Mesothelial cell of epicardium (in vitro differentiated cells): ENCODE data around the gene NCAPD2. TPM values are rescaled to one million over a fixed set of nuclear protein-coding genes. Genes with fewer than 3 reads are reported as not detected.

ENCODE experiments used
- DNase-seq, 2 experiments: peaks; one replicate each; pipeline ENCODE4 v3.0.0; 2021; ENCODE audit warnings: low spot score in 2 of 2; ENCODE audit not compliant: unreplicated experiment in 2 of 2
- H3K27ac Mint-ChIP-seq: 2 replicates; pipeline ENCODE4 v1.8.0; 2021; ENCODE audit warnings: mixed read lengths
- H3K27me3 Mint-ChIP-seq: 2 replicates; pipeline ENCODE4 v1.8.0; 2021; ENCODE audit warnings: low read depth, mixed read lengths
- H3K36me3 Mint-ChIP-seq: 2 replicates; pipeline ENCODE4 v1.8.0; 2021; ENCODE audit warnings: mixed read lengths
- H3K4me1 Mint-ChIP-seq: 2 replicates; pipeline ENCODE4 v1.8.0; 2021; ENCODE audit warnings: mixed read lengths
- H3K4me3 Mint-ChIP-seq: 2 replicates; pipeline ENCODE4 v1.8.0; 2021; ENCODE audit warnings: mild to moderate bottlenecking, moderate library complexity, mixed read lengths
- H3K9me3 Mint-ChIP-seq: 2 replicates; pipeline ENCODE4 v1.8.0; 2021; ENCODE audit warnings: mixed read lengths
- total RNA-seq: library from RNA; stranded (reverse); gene quantifications from 3 replicates; pipeline ENCODE4 v1.2.1, GENCODE V29; 2021
- TF ChIP-seq, protein P1 (sequence below): fragments of 200-600 bp; sonication (generic); IDR thresholded peaks from one replicate; pipeline ENCODE4 v1.5.0; 2021; ENCODE audit warnings: antibody characterized with exemption; ENCODE audit not compliant: unreplicated experiment

NCAPD2 gene
- total RNA-seq, 1 donor from 2014 or later: 56.3 TPM

DNA sequence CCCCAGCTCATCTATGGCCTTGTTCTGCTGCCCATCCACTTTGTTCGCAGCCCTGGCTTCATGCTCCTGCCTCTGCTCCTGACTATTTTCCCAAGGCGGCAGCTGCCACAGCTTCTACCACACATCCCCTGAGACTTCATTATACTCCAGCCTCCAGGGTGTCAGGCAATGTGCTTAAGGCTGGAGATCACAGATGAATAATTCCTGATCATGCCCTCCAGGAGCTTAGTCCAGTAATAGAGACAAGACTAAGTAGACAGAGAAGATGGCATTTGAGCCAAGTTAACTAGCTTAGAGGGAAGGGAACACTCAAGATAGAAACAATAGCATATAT, 34.9 kb upstream of the NCAPD2 start:
- H3K36me3 Mint-ChIP-seq: peaks cover 5% of the 10 kb centered on the region
- H3K27ac Mint-ChIP-seq: no peak overlapping the region
- no peaks in the 10 kb centered on the region for H3K27me3 Mint-ChIP-seq
- no peak for DNase-seq
- TF ChIP-seq, protein P1, sequence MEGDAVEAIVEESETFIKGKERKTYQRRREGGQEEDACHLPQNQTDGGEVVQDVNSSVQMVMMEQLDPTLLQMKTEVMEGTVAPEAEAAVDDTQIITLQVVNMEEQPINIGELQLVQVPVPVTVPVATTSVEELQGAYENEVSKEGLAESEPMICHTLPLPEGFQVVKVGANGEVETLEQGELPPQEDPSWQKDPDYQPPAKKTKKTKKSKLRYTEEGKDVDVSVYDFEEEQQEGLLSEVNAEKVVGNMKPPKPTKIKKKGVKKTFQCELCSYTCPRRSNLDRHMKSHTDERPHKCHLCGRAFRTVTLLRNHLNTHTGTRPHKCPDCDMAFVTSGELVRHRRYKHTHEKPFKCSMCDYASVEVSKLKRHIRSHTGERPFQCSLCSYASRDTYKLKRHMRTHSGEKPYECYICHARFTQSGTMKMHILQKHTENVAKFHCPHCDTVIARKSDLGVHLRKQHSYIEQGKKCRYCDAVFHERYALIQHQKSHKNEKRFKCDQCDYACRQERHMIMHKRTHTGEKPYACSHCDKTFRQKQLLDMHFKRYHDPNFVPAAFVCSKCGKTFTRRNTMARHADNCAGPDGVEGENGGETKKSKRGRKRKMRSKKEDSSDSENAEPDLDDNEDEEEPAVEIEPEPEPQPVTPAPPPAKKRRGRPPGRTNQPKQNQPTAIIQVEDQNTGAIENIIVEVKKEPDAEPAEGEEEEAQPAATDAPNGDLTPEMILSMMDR: no peak
- no peaks in the 10 kb centered on the region for H3K9me3 Mint-ChIP-seq
- no peak overlapping the region for H3K4me3 Mint-ChIP-seq
- H3K4me1 Mint-ChIP-seq: no peaks in the 10 kb centered on the region

DNA sequence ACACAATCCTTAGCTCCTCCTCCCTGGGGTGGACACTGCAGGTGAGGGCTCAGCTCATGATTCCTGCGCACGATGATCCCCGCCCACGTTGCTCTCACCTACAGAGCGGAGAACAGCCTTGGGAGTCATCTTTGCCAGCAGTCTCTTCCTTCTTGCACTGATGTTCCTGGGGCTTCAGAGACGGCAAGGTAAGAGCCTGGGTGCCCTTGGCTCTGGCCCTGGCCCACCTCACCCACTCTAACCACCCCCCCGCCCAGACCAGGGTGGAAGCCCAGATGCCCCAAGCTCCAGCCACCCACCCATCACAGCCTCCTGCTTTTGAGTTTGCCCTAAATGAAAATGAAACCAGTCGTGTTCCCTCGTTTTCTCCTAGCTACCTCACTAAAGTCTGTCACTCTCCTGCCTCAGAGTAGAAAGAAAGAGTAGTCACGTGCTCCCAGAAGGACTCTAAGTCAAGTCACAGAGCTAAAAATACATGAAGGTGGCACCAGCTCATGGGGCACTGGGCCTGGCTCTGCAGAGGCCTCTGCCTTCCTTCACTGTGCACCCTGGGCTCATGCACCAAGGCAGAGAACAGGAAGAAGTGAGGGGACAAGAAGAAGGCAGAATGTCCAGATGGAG, 33.0 kb upstream of the NCAPD2 start:
- Mint-ChIP-seq H3K4me3 (no peak overlapping the region), H3K36me3 (peaks cover 6% of the 10 kb centered on the region), H3K27ac (no peak overlapping the region), H3K9me3 (no peaks in the 10 kb centered on the region), H3K27me3 (no peaks in the 10 kb centered on the region), H3K4me1 (no peaks in the 10 kb centered on the region)
- no peak for DNase-seq
- TF ChIP-seq, protein P1: no peak

DNA sequence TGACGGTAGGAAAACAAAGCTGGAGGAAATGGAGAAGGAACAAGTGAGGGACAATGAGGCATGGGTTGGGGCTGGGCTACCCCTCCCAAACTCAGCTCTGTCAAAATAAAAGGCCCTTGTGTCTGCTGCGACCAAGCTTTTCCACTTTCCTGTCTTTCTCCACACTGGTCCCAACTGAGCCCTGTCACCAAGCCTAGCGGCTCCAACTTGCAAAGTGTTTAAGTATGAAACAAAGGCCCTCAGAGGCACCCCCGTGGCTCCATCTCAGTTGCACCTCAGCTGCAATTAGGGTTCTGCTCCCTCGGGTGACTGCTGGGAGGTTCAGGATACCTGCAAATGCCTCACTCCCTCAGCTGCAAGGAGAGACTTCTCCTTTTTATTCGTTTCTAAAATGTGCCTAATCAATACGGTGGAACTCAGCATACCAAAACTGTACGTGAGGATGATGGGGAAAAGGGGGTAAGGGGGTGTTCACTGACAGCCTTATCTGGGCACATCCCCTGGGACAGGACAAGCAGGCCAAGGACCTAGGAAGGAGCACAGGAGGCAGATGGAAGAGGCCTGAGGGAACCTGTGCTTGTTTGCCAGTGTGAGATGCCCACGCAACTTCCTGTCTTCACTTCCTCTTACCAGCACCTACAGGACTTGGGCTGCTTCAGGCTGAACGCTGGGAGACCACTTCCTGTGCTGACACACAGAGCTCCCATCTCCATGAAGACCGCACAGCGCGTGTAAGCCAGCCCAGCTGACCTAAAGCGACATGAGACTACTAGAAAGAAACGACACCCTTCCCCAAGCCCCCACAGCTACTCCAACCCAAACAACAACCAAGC, 32.3 kb upstream of the NCAPD2 start:
- Mint-ChIP-seq H3K4me3 (no peak overlapping the region), H3K27ac (no peak overlapping the region), H3K27me3 (no peaks in the 10 kb centered on the region), H3K4me1 (no peaks in the 10 kb centered on the region), H3K36me3 (peaks cover 6% of the 10 kb centered on the region), H3K9me3 (no peaks in the 10 kb centered on the region)
- DNase-seq: no peak
- TF ChIP-seq, protein P1: no peak

DNA sequence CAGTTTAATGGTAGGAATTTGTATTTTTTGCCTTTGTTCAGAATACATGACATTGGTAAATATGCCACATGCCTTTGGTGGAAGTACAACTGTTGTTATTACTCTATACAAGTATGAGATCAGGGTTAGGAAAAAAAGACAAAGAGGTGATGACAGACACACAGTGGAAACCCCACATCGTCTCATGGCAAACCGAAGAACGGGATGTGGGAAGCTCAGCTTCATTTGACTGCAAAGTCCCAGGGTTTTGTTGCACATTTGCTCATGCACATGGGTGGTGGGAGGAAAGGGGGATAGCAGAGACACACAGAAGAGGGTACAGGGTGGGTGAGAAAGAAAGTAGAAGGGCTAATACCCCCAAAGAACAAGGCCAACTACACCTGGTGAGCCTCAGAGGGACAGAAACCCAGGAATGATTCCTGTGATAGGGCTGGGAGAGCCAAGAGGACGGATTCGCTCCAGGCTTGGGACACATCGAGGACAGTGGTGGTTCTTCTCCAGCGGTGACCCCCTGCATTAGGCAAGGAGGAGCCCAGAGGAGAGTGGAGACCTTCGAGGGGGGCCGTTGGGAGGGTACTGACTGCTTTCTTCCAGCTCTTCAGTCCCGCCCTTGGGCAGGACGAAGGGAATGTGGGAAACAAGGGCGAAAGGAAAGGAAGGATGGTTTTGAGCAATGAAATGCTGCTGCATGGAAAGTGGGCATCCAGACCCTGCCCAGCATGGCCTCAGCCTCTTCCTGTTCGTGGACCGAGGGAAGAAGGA, 31.5 kb upstream of the NCAPD2 start:
- no peak for DNase-seq
- Mint-ChIP-seq H3K27ac (no peak overlapping the region), H3K9me3 (no peaks in the 10 kb centered on the region), H3K36me3 (peaks cover 6% of the 10 kb centered on the region), H3K4me3 (no peak overlapping the region), H3K4me1 (no peaks in the 10 kb centered on the region), H3K27me3 (no peaks in the 10 kb centered on the region)
- TF ChIP-seq, protein P1: no peak

DNA sequence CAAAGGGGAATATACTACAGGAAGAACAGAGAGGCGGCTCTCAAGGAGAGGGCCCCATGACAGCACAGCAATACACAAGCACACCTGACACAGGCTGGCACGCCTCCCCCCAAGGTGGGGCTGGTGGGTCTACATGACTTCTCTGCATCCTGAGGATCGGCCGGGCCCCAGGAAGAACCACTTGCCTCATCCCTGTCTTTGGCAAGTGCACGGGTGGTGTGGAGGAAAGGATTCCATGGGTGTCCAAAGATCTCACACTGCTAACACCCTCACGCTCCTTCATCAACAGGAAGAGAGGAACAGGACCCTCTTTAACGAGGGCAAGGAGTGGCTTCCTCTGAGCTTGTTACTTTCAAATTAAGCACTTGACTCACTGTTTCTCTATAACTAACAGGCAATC, 30.7 kb upstream of the NCAPD2 start:
- H3K9me3 Mint-ChIP-seq: no peaks in the 10 kb centered on the region
- no peak for DNase-seq
- TF ChIP-seq, protein P1: no peak
- peaks cover 6% of the 10 kb centered on the region for H3K36me3 Mint-ChIP-seq
- no peak overlapping the region for H3K4me3 Mint-ChIP-seq
- no peaks in the 10 kb centered on the region for H3K4me1 Mint-ChIP-seq
- no peaks in the 10 kb centered on the region for H3K27me3 Mint-ChIP-seq
- no peak overlapping the region for H3K27ac Mint-ChIP-seq
